GM12874 (cell line): ENCODE data around the gene DPP10.

Experiments
- TF ChIP-seq, protein P1 (sequence below): IDR thresholded peaks from 2 replicates; pipeline ENCODE4 v1.5.1; 2011; ENCODE audit warnings: low read depth, mild to moderate bottlenecking, control low read depth, low read length, moderate library complexity; ENCODE audit not compliant: insufficient read depth

DPP10 gene

DNA sequence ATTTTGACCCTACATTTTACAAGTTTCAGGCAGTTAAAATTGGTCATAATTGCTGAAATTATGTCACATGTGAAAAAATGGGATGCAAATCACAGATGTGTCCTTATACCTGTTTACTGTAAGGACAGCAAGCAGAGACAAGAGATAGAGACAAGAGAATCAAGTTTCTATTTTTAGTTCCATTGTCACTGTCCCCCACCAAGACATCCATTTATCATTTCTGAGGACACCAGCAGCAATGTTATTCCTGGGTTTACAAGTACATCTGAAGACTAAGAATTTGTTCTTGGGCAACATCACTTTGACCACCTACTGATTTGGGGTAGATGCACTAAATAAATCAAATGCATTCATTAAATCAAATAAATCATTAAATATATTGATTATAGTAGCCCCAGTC lies 1111.7 kb downstream of the DPP10 start:
- TF ChIP-seq, protein P1, sequence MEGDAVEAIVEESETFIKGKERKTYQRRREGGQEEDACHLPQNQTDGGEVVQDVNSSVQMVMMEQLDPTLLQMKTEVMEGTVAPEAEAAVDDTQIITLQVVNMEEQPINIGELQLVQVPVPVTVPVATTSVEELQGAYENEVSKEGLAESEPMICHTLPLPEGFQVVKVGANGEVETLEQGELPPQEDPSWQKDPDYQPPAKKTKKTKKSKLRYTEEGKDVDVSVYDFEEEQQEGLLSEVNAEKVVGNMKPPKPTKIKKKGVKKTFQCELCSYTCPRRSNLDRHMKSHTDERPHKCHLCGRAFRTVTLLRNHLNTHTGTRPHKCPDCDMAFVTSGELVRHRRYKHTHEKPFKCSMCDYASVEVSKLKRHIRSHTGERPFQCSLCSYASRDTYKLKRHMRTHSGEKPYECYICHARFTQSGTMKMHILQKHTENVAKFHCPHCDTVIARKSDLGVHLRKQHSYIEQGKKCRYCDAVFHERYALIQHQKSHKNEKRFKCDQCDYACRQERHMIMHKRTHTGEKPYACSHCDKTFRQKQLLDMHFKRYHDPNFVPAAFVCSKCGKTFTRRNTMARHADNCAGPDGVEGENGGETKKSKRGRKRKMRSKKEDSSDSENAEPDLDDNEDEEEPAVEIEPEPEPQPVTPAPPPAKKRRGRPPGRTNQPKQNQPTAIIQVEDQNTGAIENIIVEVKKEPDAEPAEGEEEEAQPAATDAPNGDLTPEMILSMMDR: no peak

DNA sequence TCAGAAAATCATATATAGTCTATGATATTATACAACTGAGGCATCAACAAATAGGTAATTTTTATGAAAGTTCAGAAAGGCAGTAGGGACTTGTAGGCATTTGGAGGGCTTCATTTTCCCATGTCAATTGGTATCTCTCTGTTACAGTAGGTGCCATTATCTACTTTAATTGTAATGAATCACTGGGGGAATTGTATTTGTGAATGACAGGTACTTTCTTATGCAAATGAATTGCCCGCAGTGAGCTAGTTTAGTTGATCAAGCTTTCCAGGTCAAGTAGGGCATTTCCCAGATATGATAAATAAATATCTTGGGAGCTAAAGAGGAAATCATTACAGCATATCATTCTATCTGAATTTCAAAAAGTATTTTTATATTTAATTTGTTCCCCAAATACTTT lies 1116.3 kb downstream of the DPP10 start:
- TF ChIP-seq, protein P1: no peak

DNA sequence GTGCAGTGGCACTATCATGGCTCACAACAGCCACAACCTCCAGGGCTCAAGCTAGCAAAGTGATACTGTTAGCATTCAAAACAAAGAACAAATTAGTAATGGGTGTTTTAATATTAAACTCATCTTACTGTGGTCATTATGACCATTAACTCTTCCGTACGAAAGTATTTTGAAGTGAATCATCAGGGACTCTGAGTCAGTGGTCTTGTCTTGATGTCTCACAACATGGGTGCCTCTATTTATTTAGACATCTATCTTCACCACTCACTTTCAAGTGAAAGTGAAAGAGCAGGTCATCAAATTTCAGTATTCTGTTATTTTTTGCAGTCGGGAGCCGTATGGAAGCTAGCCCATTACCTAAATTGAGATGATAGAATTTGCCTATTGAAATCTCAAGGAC lies 1118.2 kb downstream of the DPP10 start:
- TF ChIP-seq, protein P1: no peak

DNA sequence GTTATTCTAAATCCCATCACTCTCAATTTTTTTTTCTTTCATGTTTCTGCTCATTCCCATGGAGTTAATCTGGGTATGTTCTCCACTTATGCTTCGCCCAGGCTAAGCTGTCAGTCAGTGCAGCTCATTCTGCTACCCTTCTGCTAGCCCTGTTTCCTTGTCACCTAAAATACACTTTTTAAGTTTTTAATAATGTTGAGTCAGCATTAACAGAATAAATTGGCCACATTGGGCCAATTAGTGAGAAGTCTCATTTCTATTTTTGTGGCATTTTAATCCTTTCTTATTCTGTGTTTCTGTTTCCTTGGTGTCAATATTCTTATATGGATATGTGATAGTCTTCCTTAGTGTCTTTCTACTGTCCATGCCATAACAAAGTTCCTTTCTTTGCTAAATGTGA lies 1126.2 kb downstream of the DPP10 start:
- TF ChIP-seq, protein P1: no peak

DNA sequence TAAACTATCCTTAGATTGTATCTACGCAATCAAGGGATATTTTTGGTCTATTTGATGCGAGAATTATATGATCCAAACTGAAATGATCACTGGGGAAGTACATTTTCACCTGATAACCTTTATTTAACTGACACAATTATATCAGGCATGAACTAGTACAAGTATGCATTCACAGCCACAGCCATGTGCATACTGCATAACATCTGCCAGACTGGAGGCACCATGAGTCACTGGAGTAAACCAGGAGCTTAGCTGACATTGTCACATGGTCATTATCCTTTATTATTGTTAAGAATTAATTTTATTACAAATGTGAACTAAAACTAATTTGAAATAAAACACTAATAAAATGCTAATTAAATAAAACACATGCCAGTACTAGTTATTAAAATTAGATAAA lies 1127.1 kb downstream of the DPP10 start:
- TF ChIP-seq, protein P1: no peak

DNA sequence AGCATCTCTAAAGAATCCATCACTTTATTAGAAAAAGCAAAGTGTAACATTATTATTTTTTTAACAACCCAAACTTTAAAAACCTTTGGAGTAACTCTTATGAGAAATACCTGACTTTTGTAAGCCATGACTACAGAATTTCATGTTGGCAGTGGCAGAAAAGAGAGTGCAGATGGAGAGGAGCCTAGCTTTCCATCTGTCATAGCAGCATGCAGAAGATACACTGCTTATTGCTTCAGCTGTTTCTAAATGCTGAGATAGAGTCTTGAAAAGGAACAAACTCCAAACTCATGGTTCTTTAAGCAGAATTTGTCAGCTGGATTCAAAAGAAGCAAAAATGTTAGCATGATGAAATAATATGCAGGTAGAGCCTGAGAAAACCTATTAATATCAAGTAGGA lies 1130.3 kb downstream of the DPP10 start:
- TF ChIP-seq, protein P1: no peak

DNA sequence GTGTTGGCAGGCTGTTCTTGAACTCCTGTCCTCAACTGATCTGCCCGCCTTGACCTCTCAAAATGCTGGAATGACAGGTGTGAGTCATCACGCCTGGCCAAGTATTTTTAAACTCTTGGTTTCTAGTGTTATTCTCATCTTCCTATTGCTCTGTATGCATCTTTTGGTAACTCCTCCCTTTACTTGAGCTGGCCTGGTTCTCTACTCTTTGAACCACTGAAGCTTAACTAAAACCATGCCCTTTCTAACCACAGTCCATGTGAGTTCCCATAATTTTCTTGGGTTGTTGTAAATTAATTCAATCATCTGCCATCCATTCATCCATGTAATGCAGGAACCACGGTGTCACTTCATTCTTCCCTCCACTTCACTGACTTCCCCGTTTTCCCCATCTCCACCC lies 1131.3 kb downstream of the DPP10 start:
- TF ChIP-seq, protein P1: no peak

DNA sequence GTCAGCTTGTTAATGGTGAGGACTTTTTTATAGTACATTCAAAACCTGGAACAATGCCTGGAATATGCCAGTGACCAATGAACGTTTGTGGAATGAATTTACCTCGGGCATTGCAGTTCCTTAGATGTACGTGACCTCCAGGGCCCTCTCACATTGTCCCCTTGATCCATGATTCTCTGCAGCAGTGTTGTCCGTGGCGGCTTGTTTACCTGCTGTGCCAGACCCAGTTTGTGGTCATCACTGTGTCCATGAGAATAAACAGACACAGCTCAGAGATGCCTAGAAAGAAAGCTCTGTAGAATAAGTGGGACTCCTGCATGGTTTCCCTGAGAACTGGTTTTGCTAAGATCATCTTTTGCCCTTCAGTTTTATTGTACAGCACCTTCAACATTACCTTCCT lies 1132.2 kb downstream of the DPP10 start:
- TF ChIP-seq, protein P1: no peak
